ENCODE data around the gene SH3RF3. TPM values are rescaled to one million over a fixed set of nuclear protein-coding genes. Genes with fewer than 3 reads are reported as not detected.

Gene SH3RF3
- total RNA-seq, 2 donors from 2014 or later = 1.3 to 2.7 TPM

- intact Hi-C loops (cut with DNase I, micrococcal nuclease) = no loop called here
- no peak for ATAC-seq
- no peak for DNase-seq
Observed at GRCh38 chr2:109381327-109381820, 252.4 kb downstream of the SH3RF3 start.

DNA sequence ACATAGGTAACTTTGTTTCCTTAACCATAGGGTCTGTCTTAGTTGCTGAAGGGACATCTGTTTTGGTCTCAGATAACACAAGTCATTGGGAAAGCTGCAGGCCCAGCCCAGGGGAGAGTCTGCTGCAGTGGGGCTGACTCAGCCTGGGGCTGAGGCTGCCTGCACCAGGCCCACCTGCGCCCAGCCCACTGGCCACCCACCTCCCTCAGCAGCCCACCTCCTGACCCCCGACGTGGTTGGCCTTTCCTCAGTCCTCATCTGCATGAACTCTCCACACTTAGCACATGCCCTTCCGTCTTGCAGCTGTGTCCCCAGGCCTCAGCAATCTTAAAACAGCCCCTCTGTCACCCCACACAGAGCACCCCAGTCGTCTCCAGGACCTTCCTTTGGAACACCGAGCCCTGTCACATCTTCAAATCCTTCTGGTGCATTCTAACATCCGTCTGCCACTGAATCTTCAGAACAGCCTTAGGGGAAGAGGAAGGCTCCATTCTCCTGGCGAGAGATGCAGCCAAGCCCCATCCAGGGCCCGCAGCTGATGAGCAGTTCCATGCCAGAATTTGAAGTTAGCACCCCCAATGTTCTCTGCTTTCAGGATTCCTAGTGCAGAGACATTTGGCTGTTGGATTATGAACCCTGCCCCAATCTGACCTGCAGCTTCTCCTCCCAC, 253.4 kb downstream of the SH3RF3 start:
- DNase-seq (peak in 1 of 2 donors; percentile 12), ATAC-seq (no peak)
- intact Hi-C loops (cut with DNase I, micrococcal nuclease) = no loop called here

GRCh38 chr2:109382951-109383350, 253.9 kb downstream of the SH3RF3 start:
- no peak for ATAC-seq
- peak; percentile 29 to 30 for DNase-seq
- intact Hi-C loops (cut with DNase I, micrococcal nuclease) = no loop called here

- ATAC-seq (no peak), DNase-seq (no peak)
- intact Hi-C loops (cut with DNase I, micrococcal nuclease) = no loop called here
Observed at GRCh38 chr2:109383505-109384307, 254.7 kb downstream of the SH3RF3 start.

DNA sequence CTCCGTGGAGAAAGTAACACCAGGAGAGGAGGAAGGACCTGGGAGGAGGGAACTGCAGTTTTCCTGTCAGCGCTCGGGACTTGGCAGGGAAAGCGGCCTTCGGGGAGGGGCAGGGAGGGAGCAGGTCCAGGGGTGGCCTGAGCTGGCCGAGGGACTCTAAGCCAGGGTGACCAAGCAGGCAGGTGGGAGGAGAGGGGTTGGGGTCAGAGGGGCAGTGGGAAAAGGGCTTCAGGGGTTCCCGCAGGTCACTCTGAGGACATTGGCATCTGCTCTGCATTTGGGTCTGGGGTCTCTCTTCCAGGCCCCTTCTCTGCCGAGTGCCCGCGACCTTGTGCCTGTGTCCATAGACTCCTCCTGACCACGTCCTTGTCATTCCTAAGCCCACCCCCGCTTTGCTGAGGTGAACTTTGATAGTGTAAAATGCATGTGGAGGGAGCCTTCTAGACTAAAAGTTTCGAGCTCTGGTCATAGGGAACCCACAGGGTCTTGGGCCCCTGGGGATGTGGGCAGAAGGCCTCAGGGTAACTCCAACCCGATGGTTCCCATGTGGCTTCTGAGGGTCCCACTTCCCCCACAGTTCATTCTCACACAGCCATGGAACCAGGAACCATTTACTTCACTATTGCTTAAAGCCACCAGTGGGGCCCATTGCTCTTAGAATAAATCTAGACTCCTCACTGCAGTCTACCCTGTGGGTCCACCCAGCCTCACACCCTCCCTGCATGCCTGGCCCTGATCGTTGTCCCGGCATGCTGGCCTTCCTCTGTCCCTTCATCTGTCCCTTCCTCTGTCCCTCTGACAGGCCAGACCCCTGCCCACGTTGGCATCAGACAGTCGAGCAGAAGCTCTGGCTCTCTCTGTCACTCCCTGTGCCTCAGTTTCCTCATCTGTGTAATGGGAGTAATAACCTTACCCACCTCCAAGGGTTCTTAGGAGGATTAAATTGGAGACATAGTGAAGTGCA, 255.6 kb downstream of the SH3RF3 start:
- ATAC-seq = no peak
- intact Hi-C loops (cut with DNase I, micrococcal nuclease) = no loop called here
- DNase-seq = peak in 1 of 2 donors; percentile 15

GRCh38 chr2:109385506-109385905, 256.5 kb downstream of the SH3RF3 start:
- intact Hi-C loops (cut with DNase I, micrococcal nuclease) = no loop called here
- DNase-seq (peak in 1 of 2 donors; percentile 6), ATAC-seq (no peak)

- intact Hi-C loops (cut with DNase I, micrococcal nuclease) = no loop called here
- no peak for DNase-seq
- ATAC-seq = no peak
Observed at GRCh38 chr2:109386004-109386695, 257.1 kb downstream of the SH3RF3 start.

DNA sequence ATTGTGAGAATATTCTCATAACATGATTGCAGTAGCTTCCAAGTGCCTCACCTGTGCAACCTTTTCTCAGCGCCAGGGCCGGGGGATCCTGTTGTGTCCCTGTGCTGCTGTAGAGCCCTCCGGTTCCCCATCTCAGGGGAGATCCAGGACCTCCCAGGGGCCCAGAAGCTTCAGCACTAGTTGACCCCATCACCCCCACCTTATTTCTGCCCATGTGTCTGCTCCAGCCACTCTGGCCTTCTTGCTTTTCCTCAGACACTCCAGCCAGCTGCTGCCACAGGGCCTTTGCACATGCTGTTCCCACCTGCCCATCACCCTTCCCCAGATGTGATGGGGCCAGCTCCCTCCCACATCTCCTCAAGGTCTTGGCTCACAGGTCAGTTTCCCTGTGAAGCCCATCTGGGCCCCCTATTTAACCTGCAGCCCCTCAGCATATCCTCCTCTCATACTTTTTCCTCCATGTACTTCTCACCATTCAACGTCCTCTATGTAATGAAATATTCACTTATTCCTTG, 258.3 kb downstream of the SH3RF3 start:
- intact Hi-C loops (cut with DNase I, micrococcal nuclease) = no loop called here
- DNase-seq = no peak
- no peak for ATAC-seq

GRCh38 chr2:109387778-109388469, 258.9 kb downstream of the SH3RF3 start:
- intact Hi-C loops (cut with DNase I, micrococcal nuclease) = no loop called here
- ATAC-seq (no peak), DNase-seq (no peak)

GRCh38 chr2:109391243-109391642, 262.2 kb downstream of the SH3RF3 start:
- intact Hi-C loops (cut with DNase I, micrococcal nuclease) = no loop called here
- no peak for DNase-seq
- ATAC-seq = no peak

DNA sequence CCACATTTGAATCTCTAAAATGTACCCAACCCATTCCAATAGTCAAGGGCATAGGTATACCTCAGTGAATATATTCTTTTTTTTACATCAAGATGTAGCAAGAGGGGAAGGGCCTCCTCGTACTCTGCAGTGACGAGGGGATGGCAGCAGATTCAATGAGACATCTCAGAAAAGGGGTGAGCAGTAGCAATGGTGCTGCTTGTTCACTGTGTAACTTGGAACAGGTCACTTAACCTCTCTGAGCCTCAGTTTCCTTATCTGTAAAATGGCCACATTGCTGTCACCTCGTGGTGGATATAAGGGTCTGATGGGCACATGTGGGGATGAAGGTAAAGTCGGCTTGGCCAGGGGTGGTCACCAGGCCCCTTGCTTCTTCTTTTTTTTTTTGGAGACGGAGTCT, 263.1 kb downstream of the SH3RF3 start:
- DNase-seq = no peak
- no peak for ATAC-seq
- intact Hi-C loops (cut with DNase I, micrococcal nuclease) = no loop called here

GRCh38 chr2:109392816-109393661, 264.0 kb downstream of the SH3RF3 start:
- peak in 1 of 2 donors; percentile 20 for DNase-seq
- ATAC-seq = peak; percentile 68
- intact Hi-C loops (cut with DNase I, micrococcal nuclease) = no loop called here

DNA sequence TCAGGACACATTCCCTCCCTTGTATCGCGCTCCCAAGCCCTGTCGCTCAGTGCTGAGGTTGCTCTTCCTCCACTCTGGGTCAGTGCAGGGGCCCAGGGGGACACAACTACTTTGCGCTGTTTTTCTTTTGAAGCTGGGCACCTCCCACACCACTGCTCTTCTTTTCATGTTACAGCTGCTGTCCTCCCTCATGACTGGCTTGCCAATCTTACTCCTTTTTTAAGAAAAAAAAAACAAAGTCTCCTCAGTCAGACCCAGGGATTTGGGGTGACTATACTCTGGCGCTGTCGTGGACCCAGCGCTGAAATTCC, 264.6 kb downstream of the SH3RF3 start:
- intact Hi-C loops (cut with DNase I, micrococcal nuclease) = no loop called here
- DNase-seq (no peak), ATAC-seq (no peak)

DNA sequence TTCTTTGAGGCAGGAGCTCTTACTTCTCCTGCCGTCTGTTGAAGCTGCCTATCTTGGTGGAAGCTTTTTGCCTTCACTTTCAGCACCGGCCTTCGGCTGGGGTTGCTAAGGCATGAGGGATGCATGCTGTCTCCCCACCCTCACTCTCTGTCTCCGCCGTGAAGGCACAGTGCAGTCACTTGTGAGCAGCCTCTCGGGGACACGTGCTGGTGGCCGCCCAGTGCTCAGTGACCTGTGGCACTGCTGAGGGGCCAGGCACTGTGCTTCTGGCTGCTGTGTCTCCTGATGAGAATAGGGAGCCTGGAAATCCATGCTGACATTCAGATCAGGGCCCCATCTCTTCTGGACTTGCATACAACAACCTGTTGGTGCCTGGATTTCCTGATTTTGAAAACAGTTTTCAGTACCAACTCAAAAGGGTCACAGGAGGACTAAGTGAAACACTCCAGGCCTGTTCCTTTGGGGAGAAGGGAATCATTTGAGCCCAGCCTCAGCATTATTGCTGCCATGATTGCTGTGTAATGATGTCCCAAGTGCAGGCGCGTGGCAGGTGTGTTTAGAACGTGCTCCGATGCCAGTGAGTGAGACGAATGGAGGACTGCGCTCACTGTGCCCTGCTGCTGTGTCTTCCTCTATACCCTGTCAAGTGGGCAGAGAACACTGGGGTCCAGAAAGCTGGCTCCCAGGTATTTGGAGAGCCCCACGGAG, 266.6 kb downstream of the SH3RF3 start:
- intact Hi-C loops (cut with DNase I, micrococcal nuclease) = no loop called here
- DNase-seq (peak in 1 of 2 donors; percentile 26), ATAC-seq (peak; percentile 66)

DNA sequence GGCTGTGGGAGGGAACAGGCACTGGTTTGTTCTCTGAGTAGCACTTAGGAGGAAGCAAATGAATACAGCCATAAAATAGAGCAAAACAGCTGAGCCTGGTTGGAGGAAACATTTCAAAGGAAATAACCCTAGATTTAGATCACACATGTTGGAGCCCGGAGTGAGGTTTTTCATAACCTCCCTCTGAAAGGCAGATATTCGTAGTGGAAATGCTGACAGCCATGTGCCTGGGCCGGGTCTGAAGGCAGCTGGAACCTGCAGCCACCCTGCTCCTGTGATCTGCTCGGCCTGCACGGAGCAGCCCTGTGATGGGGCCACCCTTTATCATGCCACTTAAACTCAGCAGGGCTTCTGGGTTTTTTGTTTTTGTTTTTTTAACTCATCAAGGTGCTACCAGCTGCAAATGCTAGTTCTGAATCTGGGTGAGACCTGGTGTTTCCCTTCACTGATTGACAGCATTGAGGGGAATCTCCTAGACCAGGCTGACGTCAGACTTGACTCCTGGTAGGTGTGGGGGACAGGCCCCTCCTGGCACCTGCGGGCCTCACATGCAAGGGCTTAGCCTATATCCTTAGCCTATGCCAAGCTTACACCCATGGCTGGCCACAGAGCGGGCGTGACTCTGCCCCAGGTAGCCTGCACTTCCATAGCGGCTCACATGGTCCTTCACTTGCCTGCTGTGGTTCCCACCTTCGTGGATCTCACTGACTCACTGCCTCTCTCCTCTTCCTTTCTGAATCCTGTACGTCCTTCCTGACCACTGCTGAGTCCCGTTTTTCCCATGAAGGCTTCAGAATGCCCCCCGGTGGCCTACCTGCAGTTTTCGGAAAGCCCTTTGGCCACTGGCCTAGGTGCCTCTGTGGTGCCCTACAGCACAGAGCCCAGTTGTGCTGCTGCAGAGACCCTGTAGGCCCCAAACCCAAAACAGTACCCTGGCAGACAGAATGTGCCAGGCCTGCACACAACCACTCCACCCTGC, 267.5 kb downstream of the SH3RF3 start:
- no peak for DNase-seq
- intact Hi-C loops (cut with DNase I, micrococcal nuclease) = no loop called here
- ATAC-seq = peak; percentile 78

Measured in left colon (tissue), 2 donors.